A549 treated with ZK216348 at 1 μM for 4 hours (cell line): ENCODE data around the gene DNAJC15. TPM values are rescaled to one million over a fixed set of nuclear protein-coding genes. Genes with fewer than 3 reads are reported as not detected.

ENCODE experiments used
- total RNA-seq: library from RNA; stranded (reverse); fragments of 200-300 nt; extraction: Qiagen RNA extraction; gene quantifications from 5 replicates; pipeline ENCODE4 v1.2.3, GENCODE V29; 2022; ENCODE audit warnings: low read depth

DNAJC15 gene
- total RNA-seq: 0.03 to 0.20 TPM (median 0.11 TPM) in 5 replicates

GRCh38 chr13:43023289-43023963 lies at the start of gene DNAJC15:
DNAJC15 (plus strand) TSS chr13:43023586; CDS start chr13:43023627, 41 bp downstream.

GRCh38 chr13:42991898-42992763 lies 31.3 kb upstream of the DNAJC15 start, which contains the start of gene EPSTI1:
EPSTI1 (minus strand) TSS chr13:42992241; CDS start chr13:42992165, 76 bp downstream.

Other genes starting within 250 kb of the DNAJC15 start
- gene FAM216B, start 242.0 kb upstream of the DNAJC15 start, total RNA-seq: not detected in 5 replicates
- gene EPSTI1, start 31.3 kb upstream of the DNAJC15 start, total RNA-seq: 0.15 to 0.31 TPM (median 0.24 TPM) in 4 of 5 replicates, not detected in the other